Smooth muscle cell (in vitro differentiated cells): ENCODE data around the gene CEP68. TPM values are rescaled to one million over a fixed set of nuclear protein-coding genes. Genes with fewer than 3 reads are reported as not detected.
A peak's percentile ranks its signal among the peaks of the same experiment; 100 is the strongest.
"Not testable (repeated sequence)": the region's sequence is repeated elsewhere in the genome, so short reads cannot be mapped to it uniquely, and the experiment has no call there.

Source experiments
- DNase-seq: peaks from one replicate; lab custom pipeline; 2025; ENCODE audit not compliant: unreplicated experiment; lab: John Stamatoyannopoulos, UW
- H2AFZ ChIP-seq: fragments of 200-600 bp; sonication (generic); 2 replicates; pipeline ENCODE4 v1.6.0; 2016; ENCODE audit warnings: antibody characterized with exemption, low read depth, mild to moderate bottlenecking
- H3F3A ChIP-seq: fragments of 200-600 bp; sonication (generic); 2 replicates; pipeline ENCODE4 v1.6.0; 2017; ENCODE audit warnings: antibody characterized with exemption, low read depth
- H3K27ac ChIP-seq: fragments of 200-600 bp; sonication (generic); 2 replicates; pipeline ENCODE4 v1.5.1; 2016; ENCODE audit warnings: low read depth, mild to moderate bottlenecking
- H3K27me3 ChIP-seq: fragments of 200-600 bp; sonication (generic); 2 replicates; pipeline ENCODE4 v1.6.1; 2016; ENCODE audit warnings: low read depth, mild to moderate bottlenecking
- H3K36me3 ChIP-seq: fragments of 200-600 bp; sonication (generic); 2 replicates; pipeline ENCODE4 v1.5.1; 2016; ENCODE audit warnings: low read depth
- H3K4me1 ChIP-seq: fragments of 200-600 bp; sonication (generic); 2 replicates; pipeline ENCODE4 v1.5.1; 2016; ENCODE audit warnings: low read depth
- H3K4me2 ChIP-seq: fragments of 200-600 bp; sonication (generic); 2 replicates; pipeline ENCODE4 v1.6.0; 2016; ENCODE audit warnings: mild to moderate bottlenecking
- H3K4me3 ChIP-seq: fragments of 200-600 bp; sonication (generic); 2 replicates; pipeline ENCODE4 v1.5.1; 2016; ENCODE audit warnings: mild to moderate bottlenecking
- H3K79me2 ChIP-seq: fragments of 200-600 bp; sonication (generic); 2 replicates; pipeline ENCODE4 v1.6.0; 2016; ENCODE audit warnings: low read depth, mild to moderate bottlenecking
- H3K9ac ChIP-seq: fragments of 200-600 bp; sonication (generic); 2 replicates; pipeline ENCODE4 v1.6.0; 2016; ENCODE audit warnings: low read depth
- H3K9me3 ChIP-seq: fragments of 200-600 bp; sonication (generic); replicated peaks from 2 replicates; pipeline ENCODE4 v1.5.1; 2016; ENCODE audit warnings: low read depth
- H4K20me1 ChIP-seq: fragments of 200-600 bp; sonication (generic); 2 replicates; pipeline ENCODE4 v1.6.0; 2016; ENCODE audit warnings: low read depth
- CTCF ChIP-seq: fragments of 200-600 bp; sonication (generic); IDR thresholded peaks from 2 replicates; pipeline ENCODE4 v1.5.1; 2017; ENCODE audit warnings: borderline replicate concordance, mild to moderate bottlenecking, antibody characterized with exemption; ENCODE audit not compliant: insufficient read depth, poor library complexity, severe bottlenecking
- WGBS: methylation state at CpG from one replicate; pipeline ENCODE4 v1.1.7; 2016; ENCODE audit warnings: low lambda C conversion rate; 5-methylcytosine and 5-hydroxymethylcytosine counted together
- polyA plus RNA-seq: library from polyadenylated mRNA; unstranded; fragments of >200 nt; fragmentation: Nextera tagmentation; extraction: Ambion mirVana; gene quantifications from 2 replicates; pipeline ENCODE4 v1.2.1, GENCODE V29; 2016
- total RNA-seq: library from RNA; depleted of rRNA; stranded (reverse); fragments of >200 nt; gene quantifications from 2 replicates; pipeline ENCODE4 v1.2.3, GENCODE V29; 2014

CEP68 gene
- total and polyA plus RNA-seq, 2 experiments from 2014 or later = 3.2 to 12.8 TPM

- peak overlapping the region; percentile 99 for H3K27ac ChIP-seq
- H3K36me3 ChIP-seq = no peaks in the 10 kb centered on the region
- WGBS = 1% methylated on average over 13 of the region's 29 CpGs
- peak overlapping the region; percentile 99 for H3K4me3 ChIP-seq
- peak; percentile 40 for DNase-seq
- peak overlapping the region; percentile 74 for H2AFZ ChIP-seq
- peaks cover 3% of the 10 kb centered on the region for H3F3A ChIP-seq
- H4K20me1 ChIP-seq = peaks cover 54% of the 10 kb centered on the region
- H3K79me2 ChIP-seq = peaks cover 55% of the 10 kb centered on the region
- H3K27me3 ChIP-seq = no peaks in the 10 kb centered on the region
- TF ChIP-seq CTCF = no peak
- peak overlapping the region; percentile 98 for H3K4me2 ChIP-seq
- no peaks in the 10 kb centered on the region for H3K9me3 ChIP-seq
- H3K4me1 ChIP-seq = peaks cover 32% of the 10 kb centered on the region
- H3K9ac ChIP-seq = peak overlapping the region; percentile 100
These were observed 73.1 kb downstream of the CEP68 start for GRCh38 chr2:65129286-65129825.

GRCh38 chr2:65129826-65130663, 73.8 kb downstream of the CEP68 start, which contains the start of gene RAB1A:
Gene RAB1A (minus strand): TSS chr2:65130106. CDS start chr2:65129915, 191 bp downstream.
- no peaks in the 10 kb centered on the region for H3K36me3 ChIP-seq
- no peaks in the 10 kb centered on the region for H3K9me3 ChIP-seq
- peak within 1 kb of the TSS; percentile 99 for H3K4me3 ChIP-seq
- H3K27ac ChIP-seq = peak within 1 kb of the TSS; percentile 99
- peak within 1 kb of the TSS; percentile 74 for H2AFZ ChIP-seq
- H3K9ac ChIP-seq = peak within 1 kb of the TSS; percentile 100
- H3K27me3 ChIP-seq = no peaks in the 10 kb centered on the region
- peaks cover 29% of the 10 kb centered on the region for H3K4me1 ChIP-seq
- peaks cover 49% of the 10 kb centered on the region for H3K79me2 ChIP-seq
- under 1% methylated on average over 46 of the region's 76 CpGs for WGBS
- peak; percentile 95 for DNase-seq
- peaks cover 3% of the 10 kb centered on the region for H3F3A ChIP-seq
- H3K4me2 ChIP-seq = peak within 1 kb of the TSS; percentile 98
- peaks cover 47% of the 10 kb centered on the region for H4K20me1 ChIP-seq
- TF ChIP-seq CTCF = peak; percentile 28

- H3K27ac ChIP-seq = peak overlapping the region; percentile 99
- H3K36me3 ChIP-seq = no peaks in the 10 kb centered on the region
- 19% methylated on average over 15 of the region's 19 CpGs for WGBS
- peaks cover 3% of the 10 kb centered on the region for H3F3A ChIP-seq
- H2AFZ ChIP-seq = peak overlapping the region; percentile 57
- peak overlapping the region; percentile 89 for H3K4me2 ChIP-seq
- H3K4me3 ChIP-seq = peak overlapping the region; percentile 99
- H3K9ac ChIP-seq = peak overlapping the region; percentile 89
- TF ChIP-seq CTCF = no peak
- no peaks in the 10 kb centered on the region for H3K27me3 ChIP-seq
- peaks cover 40% of the 10 kb centered on the region for H4K20me1 ChIP-seq
- peaks cover 42% of the 10 kb centered on the region for H3K79me2 ChIP-seq
- H3K4me1 ChIP-seq = peaks cover 24% of the 10 kb centered on the region
- DNase-seq = no peak
- no peaks in the 10 kb centered on the region for H3K9me3 ChIP-seq
These were observed 74.5 kb downstream of the CEP68 start for GRCh38 chr2:65130664-65131175.

GRCh38 chr2:65132930-65133329, 76.7 kb downstream of the CEP68 start:
- H4K20me1 ChIP-seq = peaks cover 18% of the 10 kb centered on the region
- H3K36me3 ChIP-seq, H3K9ac ChIP-seq, H2AFZ ChIP-seq, H3F3A ChIP-seq, H3K9me3 ChIP-seq, H3K4me1 ChIP-seq, H3K4me3 ChIP-seq, DNase-seq, H3K27me3 ChIP-seq, H3K4me2 ChIP-seq, H3K27ac ChIP-seq: not testable (repeated sequence)
- H3K79me2 ChIP-seq = peaks cover 20% of the 10 kb centered on the region
- WGBS = 93% methylated on average over 15 of the region's 15 CpGs
